Testis (tissue), 3 donors: Measurements from ENCODE around the gene NSUN5. TPM values are rescaled to one million over a fixed set of nuclear protein-coding genes. Genes with fewer than 3 reads are reported as not detected.
"Not testable (repeated sequence)": the region's sequence is repeated elsewhere in the genome, so short reads cannot be mapped to it uniquely, and the experiment has no call there.

Experiments used
- DNase-seq: peaks from one replicate; pipeline ENCODE4 v3.0.0-alpha.2; 2019
- H3K27ac ChIP-seq, 2 donors: fragments of 200-600 bp; sonication (generic); one replicate each; pipeline ENCODE4 v1.5.1; 2019
- H3K27me3 ChIP-seq: fragments of 200-600 bp; sonication (generic); one replicate; pipeline ENCODE4 v1.5.1; 2019
- H3K36me3 ChIP-seq: fragments of 200-600 bp; sonication (generic); one replicate; pipeline ENCODE4 v1.5.1; 2017; ENCODE audit warnings: low read depth; ENCODE audit errors: missing control alignments
- H3K4me1 ChIP-seq: fragments of 200-600 bp; sonication (generic); one replicate; pipeline ENCODE4 v1.5.1; 2019
- H3K4me3 ChIP-seq, 2 donors: fragments of 200-600 bp; sonication (generic); one replicate each; pipeline ENCODE4 v1.5.1; 2017 to 2019
- H3K9me3 ChIP-seq: fragments of 200-600 bp; sonication (generic); one replicate; pipeline ENCODE4 v1.5.1; 2017
- POLR2A ChIP-seq: fragments of 450-650 bp; IDR thresholded peaks from one replicate; pipeline ENCODE4 v1.6.1; 2017; ENCODE audit warnings: antibody characterized with exemption, mild to moderate bottlenecking, moderate library complexity
- WGBS, 2 donors: methylation state at CpG; one replicate each; pipeline ENCODE4 v1.1.5; 2018; 5-methylcytosine and 5-hydroxymethylcytosine counted together
- intact Hi-C: fragments of 100-400 bp; cut with DNase I; formaldehyde crosslinking; loops from one replicate; pipeline ENCODE4 v1.15.1; 2023; ENCODE audit warnings: low total_unique reads
- polyA plus RNA-seq: library from polyadenylated mRNA; stranded (reverse); fragments of 350-450 nt; fragmentation: Illumina TruSeq; extraction: RNeasy Lipid Tissue Mini Kit (QIAGEN cat#74804); gene quantifications from one replicate; pipeline ENCODE4 v1.2.3, GENCODE V29; 2014; ENCODE audit warnings: low read depth, low replicate concordance; ENCODE audit not compliant: insufficient read depth
- total RNA-seq, 2 donors: library from RNA; depleted of rRNA; stranded (reverse); fragments of >200 nt; gene quantifications; one replicate each; pipeline ENCODE4 v1.2.3, GENCODE V29; 2016
- TF ChIP-seq, protein P1 (sequence below), 3 experiments: fragments of 450-650 bp in 2 of 3; fragments of 200-600 bp in 1 of 3; sonication (generic) in 1 of 3; IDR thresholded peaks; one replicate each; pipeline ENCODE4 v1.5.1; 2016 to 2019; ENCODE audit warnings: antibody characterized with exemption in 3 of 3, mild to moderate bottlenecking in 2 of 3, moderate library complexity in 1 of 3

NSUN5 gene
- total and polyA plus RNA-seq, 3 donors from 2014 or later: 36.9 to 53.9 (median 44.3) TPM

GRCh38 chr7:73308074-73308664, 457 bp downstream of the NSUN5 start:
- no peaks in the 10 kb centered on the region for H3K9me3 ChIP-seq
- peak overlapping the region; percentile 44 to 45 for H3K27ac ChIP-seq
- H3K4me1 ChIP-seq: peaks cover 6% of the 10 kb centered on the region
- no peaks in the 10 kb centered on the region for H3K36me3 ChIP-seq
- intact Hi-C loops: no loop called here
- peak overlapping the region; percentile 78 to 91 for H3K4me3 ChIP-seq
- no peaks in the 10 kb centered on the region for H3K27me3 ChIP-seq
- no peak for TF ChIP-seq POLR2A
- TF ChIP-seq, protein P1, sequence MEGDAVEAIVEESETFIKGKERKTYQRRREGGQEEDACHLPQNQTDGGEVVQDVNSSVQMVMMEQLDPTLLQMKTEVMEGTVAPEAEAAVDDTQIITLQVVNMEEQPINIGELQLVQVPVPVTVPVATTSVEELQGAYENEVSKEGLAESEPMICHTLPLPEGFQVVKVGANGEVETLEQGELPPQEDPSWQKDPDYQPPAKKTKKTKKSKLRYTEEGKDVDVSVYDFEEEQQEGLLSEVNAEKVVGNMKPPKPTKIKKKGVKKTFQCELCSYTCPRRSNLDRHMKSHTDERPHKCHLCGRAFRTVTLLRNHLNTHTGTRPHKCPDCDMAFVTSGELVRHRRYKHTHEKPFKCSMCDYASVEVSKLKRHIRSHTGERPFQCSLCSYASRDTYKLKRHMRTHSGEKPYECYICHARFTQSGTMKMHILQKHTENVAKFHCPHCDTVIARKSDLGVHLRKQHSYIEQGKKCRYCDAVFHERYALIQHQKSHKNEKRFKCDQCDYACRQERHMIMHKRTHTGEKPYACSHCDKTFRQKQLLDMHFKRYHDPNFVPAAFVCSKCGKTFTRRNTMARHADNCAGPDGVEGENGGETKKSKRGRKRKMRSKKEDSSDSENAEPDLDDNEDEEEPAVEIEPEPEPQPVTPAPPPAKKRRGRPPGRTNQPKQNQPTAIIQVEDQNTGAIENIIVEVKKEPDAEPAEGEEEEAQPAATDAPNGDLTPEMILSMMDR (IDR thresholded peaks at IDR 0.05): no peak
- DNase-seq: no peak
- 9 to 20% methylated on average over 19 to 32 of the region's 43 CpGs for WGBS, 2 donors

GRCh38 chr7:73307436-73307835, 1.2 kb downstream of the NSUN5 start:
- DNase-seq: no peak

GRCh38 chr7:73304612-73305387, 3.8 kb downstream of the NSUN5 start:
- WGBS, 2 donors: 80 to 85% methylated on average over 7 to 13 of the region's 15 CpGs
- H3K4me1 ChIP-seq, H3K4me3 ChIP-seq, H3K27me3 ChIP-seq, H3K9me3 ChIP-seq, H3K36me3 ChIP-seq, H3K27ac ChIP-seq, intact Hi-C loops: not testable (repeated sequence)
- peak; percentile 38 for DNase-seq

More at GRCh38 chr7:73307436-73307835, 1.2 kb downstream of the NSUN5 start:
- H3K27me3 ChIP-seq: no peaks in the 10 kb centered on the region
- no peaks in the 10 kb centered on the region for H3K36me3 ChIP-seq
- no peak overlapping the region for H3K4me3 ChIP-seq
- intact Hi-C loops: no loop called here
- no peaks in the 10 kb centered on the region for H3K9me3 ChIP-seq
- 78 to 89% methylated on average over 13 of the region's 13 CpGs for WGBS, 2 donors
- peaks cover 6% of the 10 kb centered on the region for H3K4me1 ChIP-seq
- H3K27ac ChIP-seq: no peak overlapping the region
- no peak for TF ChIP-seq POLR2A
- TF ChIP-seq, protein P1 (IDR thresholded peaks at IDR 0.05): no peak

- Histone ChIP-seq H3K9me3 (no peaks in the 10 kb centered on the region), H3K27me3 (no peaks in the 10 kb centered on the region), H3K4me1 (peaks cover 6% of the 10 kb centered on the region), H3K4me3 (no peak overlapping the region), H3K27ac (no peak overlapping the region), H3K36me3 (no peaks in the 10 kb centered on the region)
- 90 to 91% methylated on average over 14 of the region's 14 CpGs for WGBS, 2 donors
- intact Hi-C loops: no loop called here
- TF ChIP-seq, protein P1 (IDR thresholded peaks at IDR 0.05): no peak
- TF ChIP-seq POLR2A: no peak
- no peak for DNase-seq
Measured at GRCh38 chr7:73304071-73304470, 4.6 kb downstream of the NSUN5 start.

DNA sequence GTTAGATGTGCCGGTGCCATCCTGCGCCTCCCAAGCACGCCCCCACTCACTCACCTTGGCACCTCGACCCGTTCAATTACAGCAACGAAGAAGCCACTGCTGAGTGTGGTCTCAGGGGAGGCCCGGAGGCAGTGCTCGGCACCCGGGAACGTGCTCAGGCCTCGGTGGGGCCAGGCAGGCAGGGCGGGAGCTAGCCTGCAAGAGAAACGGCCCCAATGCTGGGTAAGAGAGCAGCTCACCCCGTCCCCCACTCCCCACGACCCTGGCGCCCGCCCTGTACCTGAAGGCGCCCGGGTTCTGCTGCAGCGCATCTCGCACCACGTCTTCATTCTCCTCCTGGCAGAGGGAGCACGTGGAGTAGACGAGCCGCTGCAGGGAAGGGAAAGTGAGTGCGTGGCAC, 5.1 kb downstream of the NSUN5 start:
- Histone ChIP-seq H3K9me3 (no peaks in the 10 kb centered on the region), H3K4me1 (peaks cover 6% of the 10 kb centered on the region), H3K4me3 (no peak overlapping the region), H3K27ac (no peak overlapping the region), H3K36me3 (no peaks in the 10 kb centered on the region), H3K27me3 (no peaks in the 10 kb centered on the region)
- DNase-seq: no peak
- intact Hi-C loops: no loop called here
- 91% methylated on average over 15 to 26 of the region's 26 CpGs for WGBS, 2 donors
- no peak for TF ChIP-seq POLR2A
- TF ChIP-seq, protein P1 (IDR thresholded peaks at IDR 0.05): no peak

- H3K27me3 ChIP-seq, H3K4me3 ChIP-seq, H3K36me3 ChIP-seq, H3K9me3 ChIP-seq, H3K27ac ChIP-seq, intact Hi-C loops, H3K4me1 ChIP-seq, DNase-seq: not testable (repeated sequence)
- WGBS, 2 donors: 92 to 98% methylated on average over 7 to 8 of the region's 10 CpGs
Measured at GRCh38 chr7:73302846-73303245, 5.8 kb downstream of the NSUN5 start.

- H3K9me3 ChIP-seq, H3K4me1 ChIP-seq, H3K36me3 ChIP-seq, H3K4me3 ChIP-seq, H3K27ac ChIP-seq, intact Hi-C loops, H3K27me3 ChIP-seq, DNase-seq: not testable (repeated sequence)
- 95 to 100% methylated on average over 2 to 9 of the region's 14 CpGs for WGBS, 2 donors
Measured at GRCh38 chr7:73301108-73301507, 7.5 kb downstream of the NSUN5 start.

- H3K27me3 ChIP-seq, H3K9me3 ChIP-seq, H3K4me3 ChIP-seq, H3K4me1 ChIP-seq, DNase-seq, H3K27ac ChIP-seq, H3K36me3 ChIP-seq, intact Hi-C loops: not testable (repeated sequence)
- 11% methylated on average over 8 of the region's 12 CpGs; no CpG with 5 or more reads in 1 of the 2 donors for WGBS, 2 donors
Measured at GRCh38 chr7:73299812-73300211, 8.8 kb downstream of the NSUN5 start.
